Measurements from ENCODE around the gene ARHGEF25. TPM values are rescaled to one million over a fixed set of nuclear protein-coding genes. Genes with fewer than 3 reads are reported as not detected.
A peak's percentile ranks its signal among the peaks of the same experiment; 100 is the strongest.
"Not testable (repeated sequence)": the region's sequence is repeated elsewhere in the genome, so short reads cannot be mapped to it uniquely, and the experiment has no call there.

Gene ARHGEF25
- total RNA-seq, 1 experiment from 2014 or later: 20.9 TPM

DNA sequence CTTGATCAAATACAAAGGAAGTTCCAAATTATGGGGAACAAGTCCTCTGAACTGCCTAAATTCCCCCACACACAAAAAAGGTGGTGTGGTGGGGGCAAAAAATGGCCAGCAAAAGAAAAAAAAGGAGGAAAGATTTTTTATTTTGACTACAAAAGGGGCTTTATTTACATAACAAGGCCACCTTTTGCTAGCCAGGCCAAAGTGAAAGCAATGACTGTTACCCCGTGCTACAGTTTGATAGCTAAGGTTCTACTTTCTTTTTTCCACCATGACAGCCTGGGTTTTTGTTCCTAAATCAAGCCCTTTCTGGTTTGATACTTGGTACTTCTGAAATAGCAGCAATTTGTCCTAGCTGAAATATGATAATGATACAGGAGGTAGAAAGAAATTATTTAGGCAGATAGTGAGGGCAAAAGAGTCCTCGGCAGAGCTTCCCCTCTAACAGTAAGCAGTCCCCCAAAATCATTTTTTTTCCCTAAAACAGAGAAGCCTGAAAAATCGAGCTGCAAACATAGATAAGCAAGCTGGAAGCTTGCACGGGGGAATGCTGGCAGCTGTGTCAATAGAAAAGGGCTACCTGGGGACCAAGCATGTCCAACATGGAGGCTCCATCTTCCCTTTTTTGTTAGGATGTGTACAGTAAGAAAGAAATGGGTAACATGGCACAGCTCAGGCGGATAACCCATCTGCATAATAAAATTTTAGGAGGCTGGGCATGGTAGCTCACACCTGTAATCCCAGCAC, 30.6 kb downstream of the ARHGEF25 start:
- POLR2A ChIA-PET (ENCODE audit: low non-redundant PET): no interaction called here
- no peaks in the 10 kb centered on the region for H3K36me3 ChIP-seq (ENCODE audit: insufficient read depth, low read length, poor library complexity, severe bottlenecking)
- H3K27me3 ChIP-seq (replicated peaks; ENCODE audit: insufficient read depth, low read depth, low read length, poor library complexity): no peaks in the 10 kb centered on the region
- DNase-seq (ENCODE audit: low spot score): no peak
- H3K4me3 ChIP-seq (ENCODE audit: low read depth, low read length, poor library complexity, severe bottlenecking): no peak overlapping the region
- CTCF ChIA-PET: interaction anchor here (0.7 to 1.2 kb wide), 2 partner anchors 9 to 33 kb away, joined by 3 read pairs; partner anchors contain the start of gene B4GALNT1
- no peaks in the 10 kb centered on the region for H3K9me3 ChIP-seq (ENCODE audit: low read depth, low read length, poor library complexity, severe bottlenecking)
- H3K27ac ChIP-seq (ENCODE audit: low read depth, low read length, poor library complexity, severe bottlenecking): no peak overlapping the region
- BruUV-seq (replicated peaks): no TSS peak
- intact Hi-C loops (cut with micrococcal nuclease; ENCODE audit: unreplicated experiment): no loop called here
- TF ChIP-seq EZH2 (IDR thresholded peaks at IDR 0.05; ENCODE audit: borderline replicate concordance, low read depth, low read length, poor library complexity, severe bottlenecking) (no peak), CTCF (conservative IDR thresholded peaks at IDR 0.05; ENCODE audit: low read depth, low read length) (no peak)
- H3K4me1 ChIP-seq (ENCODE audit: insufficient read depth, low read length, poor library complexity, severe bottlenecking): no peaks in the 10 kb centered on the region

- BruUV-seq (replicated peaks); H3K4me3 ChIP-seq (ENCODE audit: low read depth, low read length, poor library complexity, severe bottlenecking); H3K27me3 ChIP-seq (replicated peaks; ENCODE audit: insufficient read depth, low read depth, low read length, poor library complexity); intact Hi-C loops (cut with micrococcal nuclease; ENCODE audit: unreplicated experiment); H3K36me3 ChIP-seq (ENCODE audit: insufficient read depth, low read length, poor library complexity, severe bottlenecking); H3K9me3 ChIP-seq (ENCODE audit: low read depth, low read length, poor library complexity, severe bottlenecking); POLR2A ChIA-PET (ENCODE audit: low non-redundant PET); CTCF ChIA-PET; H3K27ac ChIP-seq (ENCODE audit: low read depth, low read length, poor library complexity, severe bottlenecking); H3K4me1 ChIP-seq (ENCODE audit: insufficient read depth, low read length, poor library complexity, severe bottlenecking): not testable (repeated sequence)
- peak; percentile 31 for DNase-seq (ENCODE audit: low spot score)
Measured at GRCh38 chr12:57645990-57646658, 34.9 kb downstream of the ARHGEF25 start.

DNA sequence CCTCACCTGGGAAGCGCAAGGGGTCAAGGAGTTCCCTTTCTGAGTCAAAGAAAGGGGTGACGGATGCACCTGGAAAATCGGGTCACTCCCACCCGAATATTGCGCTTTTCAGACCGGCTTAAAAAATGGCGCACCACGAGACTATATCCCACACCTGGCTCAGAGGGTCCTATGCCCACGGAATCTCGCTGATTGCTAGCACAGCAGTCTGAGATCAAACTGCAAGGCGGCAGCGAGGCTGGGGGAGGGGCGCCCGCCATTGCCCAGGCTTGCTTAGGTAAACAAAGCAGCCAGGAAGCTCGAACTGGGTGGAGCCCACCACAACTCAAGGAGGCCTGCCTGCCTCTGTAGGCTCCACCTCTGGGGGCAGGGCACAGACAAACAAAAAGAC, 35.4 kb downstream of the ARHGEF25 start:
- intact Hi-C loops (cut with micrococcal nuclease; ENCODE audit: unreplicated experiment); BruUV-seq (replicated peaks); POLR2A ChIA-PET (ENCODE audit: low non-redundant PET): not testable (repeated sequence)

GRCh38 chr12:57654042-57654441, 42.8 kb downstream of the ARHGEF25 start:
- CTCF ChIA-PET: no interaction called here
- H3K27me3 ChIP-seq (replicated peaks; ENCODE audit: insufficient read depth, low read depth, low read length, poor library complexity): no peaks in the 10 kb centered on the region
- no TSS peak for BruUV-seq (replicated peaks)

More for the DNA sequence above, 35.4 kb downstream of the ARHGEF25 start:
- H3K4me3 ChIP-seq (ENCODE audit: low read depth, low read length, poor library complexity, severe bottlenecking); H3K9me3 ChIP-seq (ENCODE audit: low read depth, low read length, poor library complexity, severe bottlenecking); H3K4me1 ChIP-seq (ENCODE audit: insufficient read depth, low read length, poor library complexity, severe bottlenecking); H3K27ac ChIP-seq (ENCODE audit: low read depth, low read length, poor library complexity, severe bottlenecking); H3K36me3 ChIP-seq (ENCODE audit: insufficient read depth, low read length, poor library complexity, severe bottlenecking); DNase-seq (ENCODE audit: low spot score); H3K27me3 ChIP-seq (replicated peaks; ENCODE audit: insufficient read depth, low read depth, low read length, poor library complexity); CTCF ChIA-PET: not testable (repeated sequence)

More at GRCh38 chr12:57654042-57654441, 42.8 kb downstream of the ARHGEF25 start:
- H3K27ac ChIP-seq (ENCODE audit: low read depth, low read length, poor library complexity, severe bottlenecking): no peak overlapping the region
- intact Hi-C loops (cut with micrococcal nuclease; ENCODE audit: unreplicated experiment): no loop called here
- peaks cover 8% of the 10 kb centered on the region for H3K9me3 ChIP-seq (ENCODE audit: low read depth, low read length, poor library complexity, severe bottlenecking)
- POLR2A ChIA-PET (ENCODE audit: low non-redundant PET): no interaction called here
- no peak overlapping the region for H3K4me3 ChIP-seq (ENCODE audit: low read depth, low read length, poor library complexity, severe bottlenecking)
- no peaks in the 10 kb centered on the region for H3K4me1 ChIP-seq (ENCODE audit: insufficient read depth, low read length, poor library complexity, severe bottlenecking)
- no peak for DNase-seq (ENCODE audit: low spot score)
- TF ChIP-seq EZH2 (IDR thresholded peaks at IDR 0.05; ENCODE audit: borderline replicate concordance, low read depth, low read length, poor library complexity, severe bottlenecking) (no peak), CTCF (conservative IDR thresholded peaks at IDR 0.05; ENCODE audit: low read depth, low read length) (no peak)
- no peaks in the 10 kb centered on the region for H3K36me3 ChIP-seq (ENCODE audit: insufficient read depth, low read length, poor library complexity, severe bottlenecking)
